Glutamatergic neuron (in vitro differentiated cells): ENCODE data around the gene GDAP2. TPM values are rescaled to one million over a fixed set of nuclear protein-coding genes. Genes with fewer than 3 reads are reported as not detected.

ENCODE experiments used
- DNase-seq: peaks from one replicate; pipeline ENCODE4 v3.0.0; 2022
- H3K27ac Mint-ChIP-seq: one replicate; pipeline ENCODE4 v1.8.0; 2020; ENCODE audit warnings: mild to moderate bottlenecking, mixed read lengths, inconsistent platforms; ENCODE audit not compliant: unreplicated experiment
- H3K27me3 Mint-ChIP-seq: one replicate; pipeline ENCODE4 v1.8.0; 2020; ENCODE audit warnings: mild to moderate bottlenecking, moderate library complexity, mixed read lengths, inconsistent platforms; ENCODE audit not compliant: unreplicated experiment
- H3K36me3 Mint-ChIP-seq: one replicate; pipeline ENCODE4 v1.8.0; 2020; ENCODE audit warnings: mild to moderate bottlenecking, mixed read lengths, inconsistent platforms; ENCODE audit not compliant: unreplicated experiment
- H3K4me1 Mint-ChIP-seq: one replicate; pipeline ENCODE4 v1.8.0; 2020; ENCODE audit warnings: mild to moderate bottlenecking, low read depth, mixed read lengths, inconsistent platforms; ENCODE audit not compliant: unreplicated experiment
- H3K4me3 Mint-ChIP-seq: one replicate; pipeline ENCODE4 v1.8.0; 2020; ENCODE audit warnings: mild to moderate bottlenecking, mixed read lengths, inconsistent platforms; ENCODE audit not compliant: unreplicated experiment
- H3K9me3 Mint-ChIP-seq: one replicate; pipeline ENCODE4 v1.8.0; 2020; ENCODE audit warnings: mild to moderate bottlenecking, moderate library complexity, mixed read lengths, inconsistent platforms; ENCODE audit not compliant: unreplicated experiment
- total RNA-seq: library from RNA; stranded (reverse); fragmentation: NEBNext Ultra II Directional; extraction: Animal tissue kit (Norgen Biotek cat#: 25700); gene quantifications from one replicate; pipeline ENCODE4 v1.2.1, GENCODE V29; 2021; ENCODE audit not compliant: unreplicated experiment
- TF ChIP-seq, protein P1 (sequence below): fragments of 200-600 bp; sonication (generic); IDR thresholded peaks from one replicate; pipeline ENCODE4 v1.5.0; 2021; ENCODE audit not compliant: partially characterized antibody, unreplicated experiment

GDAP2 gene
- total RNA-seq, 1 donor from 2014 or later = 34.0 TPM

DNA sequence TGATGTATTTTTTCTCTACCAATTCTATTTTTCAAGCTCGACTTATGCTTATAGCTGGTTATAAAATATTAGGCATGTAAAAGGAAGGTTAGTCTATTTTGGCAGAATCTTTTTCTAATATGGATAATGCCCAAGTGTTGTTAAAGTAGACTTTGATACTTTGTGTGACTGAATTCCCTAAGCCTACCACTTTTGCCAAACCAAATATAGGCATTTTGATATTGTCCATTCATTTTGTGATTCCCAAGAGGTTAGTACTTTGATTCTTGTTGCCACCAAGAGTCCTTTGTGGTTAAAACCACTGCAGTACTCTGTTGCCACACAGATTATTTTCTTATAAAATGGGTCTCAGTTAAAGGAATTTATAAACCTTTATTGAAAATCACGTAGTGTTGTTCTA is 4.3 kb upstream of the GDAP2 start:
- Mint-ChIP-seq H3K9me3 (peaks cover 2% of the 10 kb centered on the region), H3K4me3 (no peak overlapping the region), H3K36me3 (no peaks in the 10 kb centered on the region), H3K27me3 (no peaks in the 10 kb centered on the region), H3K4me1 (peaks cover 11% of the 10 kb centered on the region), H3K27ac (no peak overlapping the region)
- TF ChIP-seq, protein P1, sequence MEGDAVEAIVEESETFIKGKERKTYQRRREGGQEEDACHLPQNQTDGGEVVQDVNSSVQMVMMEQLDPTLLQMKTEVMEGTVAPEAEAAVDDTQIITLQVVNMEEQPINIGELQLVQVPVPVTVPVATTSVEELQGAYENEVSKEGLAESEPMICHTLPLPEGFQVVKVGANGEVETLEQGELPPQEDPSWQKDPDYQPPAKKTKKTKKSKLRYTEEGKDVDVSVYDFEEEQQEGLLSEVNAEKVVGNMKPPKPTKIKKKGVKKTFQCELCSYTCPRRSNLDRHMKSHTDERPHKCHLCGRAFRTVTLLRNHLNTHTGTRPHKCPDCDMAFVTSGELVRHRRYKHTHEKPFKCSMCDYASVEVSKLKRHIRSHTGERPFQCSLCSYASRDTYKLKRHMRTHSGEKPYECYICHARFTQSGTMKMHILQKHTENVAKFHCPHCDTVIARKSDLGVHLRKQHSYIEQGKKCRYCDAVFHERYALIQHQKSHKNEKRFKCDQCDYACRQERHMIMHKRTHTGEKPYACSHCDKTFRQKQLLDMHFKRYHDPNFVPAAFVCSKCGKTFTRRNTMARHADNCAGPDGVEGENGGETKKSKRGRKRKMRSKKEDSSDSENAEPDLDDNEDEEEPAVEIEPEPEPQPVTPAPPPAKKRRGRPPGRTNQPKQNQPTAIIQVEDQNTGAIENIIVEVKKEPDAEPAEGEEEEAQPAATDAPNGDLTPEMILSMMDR = no peak
- DNase-seq = no peak

- H3K36me3 Mint-ChIP-seq = no peaks in the 10 kb centered on the region
- H3K4me3 Mint-ChIP-seq = no peak overlapping the region
- DNase-seq = no peak
- H3K9me3 Mint-ChIP-seq = peaks cover 4% of the 10 kb centered on the region
- H3K27ac Mint-ChIP-seq = no peak overlapping the region
- no peaks in the 10 kb centered on the region for H3K27me3 Mint-ChIP-seq
- TF ChIP-seq, protein P1 = no peak
- H3K4me1 Mint-ChIP-seq = peaks cover 11% of the 10 kb centered on the region
These were observed 3.2 kb upstream of the GDAP2 start for GRCh38 chr1:117932576-117932975.

DNA sequence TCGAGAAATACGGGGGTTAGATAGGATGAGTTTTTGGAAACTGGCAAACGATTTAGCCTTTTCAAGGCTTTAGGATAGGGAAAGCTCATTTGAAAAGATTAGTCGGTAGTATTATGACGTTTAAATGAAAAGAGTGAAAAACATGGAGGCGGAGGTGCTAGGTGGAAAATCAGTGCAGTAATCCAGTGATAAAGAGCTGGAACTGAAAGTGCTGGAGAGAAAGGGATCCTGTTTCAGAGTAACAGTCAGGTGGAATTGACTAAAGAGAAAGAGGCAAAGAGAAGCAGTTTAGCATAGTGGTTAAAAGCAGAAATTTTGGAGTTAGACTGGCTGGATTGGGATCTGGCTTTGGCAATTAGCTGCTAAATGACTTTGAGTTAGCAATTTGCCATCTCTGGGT is 1.1 kb upstream of the GDAP2 start:
- H3K27me3 Mint-ChIP-seq = no peaks in the 10 kb centered on the region
- TF ChIP-seq, protein P1 = no peak
- no peak for DNase-seq
- H3K9me3 Mint-ChIP-seq = peaks cover 4% of the 10 kb centered on the region
- peak overlapping the region; percentile 99 for H3K4me3 Mint-ChIP-seq
- no peaks in the 10 kb centered on the region for H3K36me3 Mint-ChIP-seq
- H3K4me1 Mint-ChIP-seq = peaks cover 12% of the 10 kb centered on the region
- peak overlapping the region; percentile 93 for H3K27ac Mint-ChIP-seq

GRCh38 chr1:117930173-117930447 is 689 bp upstream of the GDAP2 start:
- no peaks in the 10 kb centered on the region for H3K36me3 Mint-ChIP-seq
- no peaks in the 10 kb centered on the region for H3K27me3 Mint-ChIP-seq
- no peak for DNase-seq
- H3K4me1 Mint-ChIP-seq = peaks cover 12% of the 10 kb centered on the region
- TF ChIP-seq, protein P1 = no peak
- H3K27ac Mint-ChIP-seq = peak overlapping the region; percentile 93
- H3K9me3 Mint-ChIP-seq = peaks cover 4% of the 10 kb centered on the region
- H3K4me3 Mint-ChIP-seq = peak overlapping the region; percentile 99

DNA sequence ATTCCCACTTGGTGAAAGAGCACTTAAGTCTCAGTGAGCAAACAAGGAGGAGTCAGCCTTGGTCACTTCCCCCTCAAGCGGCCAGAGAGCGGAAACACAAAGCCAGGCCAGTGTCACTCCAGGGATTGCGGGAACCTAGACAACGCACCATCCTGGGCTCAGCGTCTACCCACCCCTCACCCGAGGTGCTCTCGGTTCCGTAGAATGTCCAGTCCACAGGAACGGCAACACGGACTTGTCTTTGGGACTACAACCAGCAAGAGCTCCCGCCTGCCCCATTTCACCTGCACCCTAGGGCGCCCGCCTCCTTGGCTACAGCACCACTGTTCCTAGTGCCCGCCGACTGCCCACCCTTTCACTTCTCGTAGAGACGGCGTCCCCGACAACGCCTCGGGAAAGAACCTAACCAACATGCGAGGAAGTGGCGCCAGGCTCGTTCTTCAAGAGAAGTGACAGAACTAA is 509 bp downstream of the GDAP2 start:
- peak overlapping the region; percentile 93 for H3K27ac Mint-ChIP-seq
- TF ChIP-seq, protein P1 = no peak
- peak; percentile 74 for DNase-seq
- no peaks in the 10 kb centered on the region for H3K27me3 Mint-ChIP-seq
- H3K4me1 Mint-ChIP-seq = peaks cover 12% of the 10 kb centered on the region
- peaks cover 4% of the 10 kb centered on the region for H3K9me3 Mint-ChIP-seq
- H3K4me3 Mint-ChIP-seq = peak overlapping the region; percentile 99
- H3K36me3 Mint-ChIP-seq = no peaks in the 10 kb centered on the region
